ENCODE measurements around the gene GFI1B.

GFI1B gene

GRCh38 chr9:132980157-132980556 is 1.7 kb downstream of the GFI1B start:
- no peak for TF ChIP-seq CTCF (conservative IDR thresholded peaks at IDR 0.05; ENCODE audit: low read length)
- no peak for DNase-seq (ENCODE audit: low read depth)
- no peak overlapping the region for H3K4me3 ChIP-seq (ENCODE audit: low read length)

GRCh38 chr9:132982458-132982857 is 4.0 kb downstream of the GFI1B start:
- no peak for DNase-seq (ENCODE audit: low read depth)
- H3K4me3 ChIP-seq (ENCODE audit: low read length) = no peak overlapping the region

GRCh38 chr9:132983491-132984201 is 5.2 kb downstream of the GFI1B start:
- DNase-seq (ENCODE audit: low read depth) = no peak
- no peak overlapping the region for H3K4me3 ChIP-seq (ENCODE audit: low read length)
- TF ChIP-seq CTCF (conservative IDR thresholded peaks at IDR 0.05; ENCODE audit: low read length) = no peak

More at GRCh38 chr9:132982458-132982857, 4.0 kb downstream of the GFI1B start:
- no peak for TF ChIP-seq CTCF (conservative IDR thresholded peaks at IDR 0.05; ENCODE audit: low read length)

GRCh38 chr9:132984202-132985070 is 5.9 kb downstream of the GFI1B start:
- no peak overlapping the region for H3K4me3 ChIP-seq (ENCODE audit: low read length)
- TF ChIP-seq CTCF (conservative IDR thresholded peaks at IDR 0.05; ENCODE audit: low read length) = no peak
- no peak for DNase-seq (ENCODE audit: low read depth)

- H3K4me3 ChIP-seq (ENCODE audit: low read length) = no peak overlapping the region
- TF ChIP-seq CTCF (conservative IDR thresholded peaks at IDR 0.05; ENCODE audit: low read length) = no peak
- no peak for DNase-seq (ENCODE audit: low read depth)
Observed at GRCh38 chr9:132985071-132985350, 6.5 kb downstream of the GFI1B start.

GRCh38 chr9:132985489-132985888 is 7.0 kb downstream of the GFI1B start:
- no peak for DNase-seq (ENCODE audit: low read depth)
- no peak for TF ChIP-seq CTCF (conservative IDR thresholded peaks at IDR 0.05; ENCODE audit: low read length)

GRCh38 chr9:132986114-132986513 is 7.6 kb downstream of the GFI1B start:
- H3K4me3 ChIP-seq (ENCODE audit: low read length) = no peak overlapping the region
- no peak for TF ChIP-seq CTCF (conservative IDR thresholded peaks at IDR 0.05; ENCODE audit: low read length)
- DNase-seq (ENCODE audit: low read depth) = no peak

More at GRCh38 chr9:132985489-132985888, 7.0 kb downstream of the GFI1B start:
- no peak overlapping the region for H3K4me3 ChIP-seq (ENCODE audit: low read length)
